Naive thymus-derived CD8-positive, alpha-beta T cell (primary cell): ENCODE data around the gene ARID5B. TPM values are rescaled to one million over a fixed set of nuclear protein-coding genes. Genes with fewer than 3 reads are reported as not detected.

Experiments
- ATAC-seq, 2 donors: fragments of 150-1000 bp; cut with Tn5 transposase in 1 of 2; sonication (Bioruptor Pico), chemical (Tn5 transposase) in 1 of 2; 1 replicate in 1 of 2; 2 replicates in 1 of 2; pipeline ENCODE4 v1.10.0; 2021; ENCODE audit warnings: mild to moderate bottlenecking in 2 of 2, moderate library complexity in 2 of 2
- POLR2A ChIA-PET: fragments of 350-600 bp; sonication (Branson Sonifier 250); formaldehyde crosslinking; loops from one replicate; lab custom pipeline; 2021; ENCODE audit warnings: antibody characterized with exemption; lab: Charles Lee
- DNase-seq, 10 donors: peaks; one replicate each; pipeline versions ENCODE4 v3.0.0 to v3.0.0-alpha.2; 2020 to 2022
- H3K27ac Mint-ChIP-seq, 10 donors: one replicate each; pipeline ENCODE4 v1.8.0; 2020 to 2022; ENCODE audit warnings: mild to moderate bottlenecking in 10 of 10, mixed read lengths in 10 of 10, moderate library complexity in 4 of 10, inconsistent platforms in 1 of 10
- H3K27me3 Mint-ChIP-seq, 5 donors: one replicate each; pipeline ENCODE4 v1.8.0; 2021 to 2022; ENCODE audit warnings: mixed read lengths in 5 of 5
- H3K36me3 Mint-ChIP-seq, 3 donors: one replicate each; pipeline ENCODE4 v1.8.0; 2020 to 2022; ENCODE audit warnings: mixed read lengths in 3 of 3, mild to moderate bottlenecking in 2 of 3, inconsistent platforms in 1 of 3
- H3K4me1 Mint-ChIP-seq, 4 donors: one replicate each; pipeline ENCODE4 v1.8.0; 2021 to 2022; ENCODE audit warnings: mixed read lengths in 4 of 4
- H3K4me3 Mint-ChIP-seq, 10 donors: one replicate each; pipeline ENCODE4 v1.8.0; 2020 to 2022; ENCODE audit warnings: mild to moderate bottlenecking in 10 of 10, mixed read lengths in 10 of 10, moderate library complexity in 6 of 10, inconsistent platforms in 1 of 10
- H3K9me3 Mint-ChIP-seq, 9 donors: one replicate each; pipeline ENCODE4 v1.8.0; 2020 to 2022; ENCODE audit warnings: mixed read lengths in 9 of 9, mild to moderate bottlenecking in 3 of 9, inconsistent platforms in 1 of 9, moderate library complexity in 1 of 9
- polyA plus RNA-seq, 3 donors: library from polyadenylated mRNA; unstranded; fragments of 300-500 nt; fragmentation: Illumina TruSeq; gene quantifications; one replicate each; pipeline ENCODE4 v1.2.3, GENCODE V29; 2021
- total RNA-seq, 8 experiments: library from RNA in 2 of 8; stranded (reverse) in 2 of 8; gene quantifications; one replicate each; pipeline ENCODE4 v1.2.3 and lab custom pipeline; 2021 to 2026

The ARID5B gene
- total and polyA plus RNA-seq, 5 experiments from 2014 or later, result 9.6 to 22.5 (median 12.6) TPM

DNA sequence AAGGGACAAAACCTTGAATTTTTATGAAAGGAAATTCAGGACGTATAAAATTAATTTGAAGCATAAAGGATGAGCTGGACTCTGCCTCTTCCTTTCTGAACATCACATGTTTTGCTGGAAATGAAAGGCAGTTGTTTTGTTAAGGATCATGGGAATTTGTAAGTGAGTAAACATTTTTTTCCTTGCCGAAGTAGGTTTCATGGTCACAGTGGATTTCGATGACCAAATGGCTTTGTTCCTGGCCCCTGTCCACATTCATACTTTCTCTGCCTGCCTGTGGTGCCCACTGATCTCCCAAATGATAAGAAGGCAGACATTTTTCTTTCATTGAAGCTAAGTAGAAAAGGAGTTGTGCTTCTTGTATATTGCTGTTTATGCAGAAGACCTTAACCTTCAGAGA, 104.2 kb downstream of the ARID5B start:
- Mint-ChIP-seq H3K27me3 (no peaks in the 10 kb centered on the region), H3K27ac (peak overlapping the region in 2 of 10 donors; percentile 17 to 72), H3K4me3 (no peak overlapping the region), H3K4me1 (peaks cover 3 to 86% (median 16%) of the 10 kb centered on the region in 4 donors), H3K36me3 (peaks cover 10 to 40% (median 26%) of the 10 kb centered on the region in 3 donors), H3K9me3 (no peaks in the 10 kb centered on the region)
- ATAC-seq (no peak), DNase-seq (no peak)
- POLR2A ChIA-PET, result no interaction called here

- no peaks in the 10 kb centered on the region for H3K9me3 Mint-ChIP-seq
- ATAC-seq, result no peak
- POLR2A ChIA-PET, result no interaction called here
- no peak overlapping the region for H3K4me3 Mint-ChIP-seq
- H3K27ac Mint-ChIP-seq, result peak overlapping the region in 1 of 10 donors; percentile 15
- H3K27me3 Mint-ChIP-seq, result no peaks in the 10 kb centered on the region
- peaks cover 11 to 38% (median 29%) of the 10 kb centered on the region in 3 donors for H3K36me3 Mint-ChIP-seq
- peaks cover 5 to 85% (median 12%) of the 10 kb centered on the region in 4 donors for H3K4me1 Mint-ChIP-seq
- DNase-seq, result no peak
Measured at GRCh38 chr10:62007145-62007544, 105.6 kb downstream of the ARID5B start.

DNA sequence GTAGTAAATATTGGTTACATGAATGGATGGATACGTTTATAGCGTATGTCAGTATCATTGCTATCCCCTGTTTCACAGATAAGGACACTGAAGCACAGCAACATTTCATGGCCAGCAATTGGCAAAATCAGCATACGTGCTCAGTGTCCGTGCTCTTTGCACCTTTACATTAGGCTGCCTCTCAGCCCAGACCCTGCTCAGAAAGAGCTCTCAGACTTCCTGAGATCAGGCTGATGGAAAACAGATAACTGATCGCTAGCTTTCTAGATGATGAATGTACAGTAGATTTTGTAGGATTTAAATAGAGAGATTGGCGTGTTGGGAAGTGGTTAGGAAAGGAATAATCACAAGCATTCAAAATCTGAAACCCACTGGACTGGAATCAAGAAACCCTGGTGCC, 106.7 kb downstream of the ARID5B start:
- H3K27ac Mint-ChIP-seq, result no peak overlapping the region
- H3K36me3 Mint-ChIP-seq, result peaks cover 13 to 34% (median 31%) of the 10 kb centered on the region in 3 donors
- H3K4me3 Mint-ChIP-seq, result no peak overlapping the region
- no peaks in the 10 kb centered on the region for H3K27me3 Mint-ChIP-seq
- no peaks in the 10 kb centered on the region for H3K9me3 Mint-ChIP-seq
- ATAC-seq (no peak), DNase-seq (no peak)
- H3K4me1 Mint-ChIP-seq, result peaks cover 2 to 83% (median 12%) of the 10 kb centered on the region in 4 donors
- POLR2A ChIA-PET, result no interaction called here

GRCh38 chr10:62008946-62009345, 107.4 kb downstream of the ARID5B start:
- H3K4me1 Mint-ChIP-seq, result peaks cover 2 to 76% (median 12%) of the 10 kb centered on the region in 4 donors
- POLR2A ChIA-PET, result no interaction called here
- H3K4me3 Mint-ChIP-seq, result no peak overlapping the region
- no peaks in the 10 kb centered on the region for H3K27me3 Mint-ChIP-seq
- H3K9me3 Mint-ChIP-seq, result no peaks in the 10 kb centered on the region
- DNase-seq (no peak), ATAC-seq (no peak)
- H3K27ac Mint-ChIP-seq, result peak overlapping the region in 2 of 10 donors; percentile 16 to 66
- H3K36me3 Mint-ChIP-seq, result peaks cover 13 to 36% (median 34%) of the 10 kb centered on the region in 3 donors

- Mint-ChIP-seq H3K36me3 (peaks cover 12 to 33% (median 31%) of the 10 kb centered on the region in 3 donors), H3K27me3 (no peaks in the 10 kb centered on the region), H3K4me3 (no peak overlapping the region), H3K4me1 (peaks cover under 1 to 69% (median 6%) of the 10 kb centered on the region in 4 donors), H3K27ac (no peak overlapping the region), H3K9me3 (no peaks in the 10 kb centered on the region)
- POLR2A ChIA-PET, result no interaction called here
- ATAC-seq (no peak), DNase-seq (no peak)
Measured at GRCh38 chr10:62010366-62010765, 108.9 kb downstream of the ARID5B start.

DNA sequence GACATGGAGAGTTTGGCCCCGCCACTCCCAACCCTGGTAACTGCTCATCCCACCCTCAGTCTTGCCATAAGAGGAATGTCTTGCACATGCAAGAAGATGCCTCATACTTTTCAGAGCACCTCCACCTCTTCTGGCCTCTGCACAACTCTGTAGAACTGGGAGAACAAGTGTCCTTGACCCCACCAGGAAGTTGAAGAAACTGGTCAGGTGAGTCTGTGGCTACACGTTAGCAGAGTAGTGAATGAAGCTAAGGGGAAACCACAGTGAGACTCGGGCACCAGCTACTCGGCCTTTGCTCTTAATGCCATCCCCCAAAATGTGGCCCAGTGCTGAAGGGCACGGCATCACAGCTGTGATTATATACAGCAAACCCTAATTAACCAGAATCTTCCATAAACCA, 110.1 kb downstream of the ARID5B start:
- H3K27me3 Mint-ChIP-seq, result no peaks in the 10 kb centered on the region
- no peak for DNase-seq
- POLR2A ChIA-PET, result no interaction called here
- peak overlapping the region in 1 of 10 donors; percentile 11 for H3K27ac Mint-ChIP-seq
- H3K4me3 Mint-ChIP-seq, result no peak overlapping the region
- no peaks in the 10 kb centered on the region for H3K9me3 Mint-ChIP-seq
- peaks cover 0 to 68% (median 2%) of the 10 kb centered on the region in 4 donors for H3K4me1 Mint-ChIP-seq
- no peak for ATAC-seq
- H3K36me3 Mint-ChIP-seq, result peaks cover 6 to 25% (median 24%) of the 10 kb centered on the region in 3 donors

GRCh38 chr10:62012318-62012717, 110.8 kb downstream of the ARID5B start:
- no peak for DNase-seq
- Mint-ChIP-seq H3K27me3 (no peaks in the 10 kb centered on the region), H3K27ac (peak overlapping the region in 1 of 10 donors; percentile 58), H3K4me3 (no peak overlapping the region), H3K9me3 (no peaks in the 10 kb centered on the region), H3K4me1 (peaks cover 0 to 67% (median 2%) of the 10 kb centered on the region in 4 donors), H3K36me3 (peaks cover 6 to 25% (median 17%) of the 10 kb centered on the region in 3 donors)
- POLR2A ChIA-PET, result no interaction called here
- no peak for ATAC-seq

DNA sequence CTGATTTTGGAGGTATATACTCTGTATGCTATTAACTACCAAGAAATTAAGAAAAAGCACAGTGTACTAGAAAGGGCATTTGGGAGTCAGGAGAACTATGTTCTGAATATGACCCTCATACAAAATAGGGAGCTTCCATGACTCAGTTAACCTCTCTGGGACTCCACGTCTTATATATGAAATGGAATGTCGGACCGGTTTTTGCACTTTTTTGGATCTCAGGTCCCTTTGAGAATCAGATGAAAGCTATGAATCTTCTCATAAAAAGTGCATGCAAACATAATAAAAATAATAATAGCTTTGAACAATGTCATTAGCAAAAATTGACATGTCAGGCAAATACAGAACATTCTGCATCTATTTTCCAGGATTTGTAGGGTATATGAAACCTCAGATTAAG, 113.0 kb downstream of the ARID5B start:
- H3K27me3 Mint-ChIP-seq, result no peaks in the 10 kb centered on the region
- H3K9me3 Mint-ChIP-seq, result no peaks in the 10 kb centered on the region
- POLR2A ChIA-PET, result no interaction called here
- H3K4me1 Mint-ChIP-seq, result peaks cover 0 to 68% (median 3%) of the 10 kb centered on the region in 4 donors
- H3K36me3 Mint-ChIP-seq, result peaks cover 6 to 32% (median 17%) of the 10 kb centered on the region in 3 donors
- DNase-seq, result no peak
- H3K4me3 Mint-ChIP-seq, result no peak overlapping the region
- no peak for ATAC-seq
- H3K27ac Mint-ChIP-seq, result peak overlapping the region in 1 of 10 donors; percentile 9

DNA sequence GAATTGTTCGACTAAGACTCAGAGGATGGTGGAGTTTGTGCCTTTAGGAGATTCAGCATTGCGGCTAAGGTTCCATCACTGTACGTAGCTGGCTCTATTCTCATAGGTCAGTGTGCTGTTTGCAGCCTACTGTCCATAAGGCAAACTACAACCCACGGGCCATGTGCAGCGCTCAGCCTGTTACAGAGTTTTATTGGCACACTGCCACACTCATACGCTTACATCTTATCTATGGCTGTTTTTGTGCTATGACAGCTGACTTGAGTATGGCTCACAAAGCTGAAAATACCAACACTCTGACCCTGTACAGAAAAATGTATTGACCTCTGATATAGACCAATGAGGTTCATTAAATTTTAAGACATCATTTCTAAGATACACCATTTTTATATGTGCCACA, 114.5 kb downstream of the ARID5B start:
- Mint-ChIP-seq H3K9me3 (no peaks in the 10 kb centered on the region), H3K27me3 (no peaks in the 10 kb centered on the region), H3K4me1 (peaks cover 2 to 66% (median 7%) of the 10 kb centered on the region in 4 donors), H3K36me3 (peaks cover 6 to 25% (median 15%) of the 10 kb centered on the region in 3 donors), H3K27ac (peak overlapping the region in 1 of 10 donors; percentile 75), H3K4me3 (no peak overlapping the region)
- POLR2A ChIA-PET, result no interaction called here
- DNase-seq (no peak), ATAC-seq (no peak)

DNA sequence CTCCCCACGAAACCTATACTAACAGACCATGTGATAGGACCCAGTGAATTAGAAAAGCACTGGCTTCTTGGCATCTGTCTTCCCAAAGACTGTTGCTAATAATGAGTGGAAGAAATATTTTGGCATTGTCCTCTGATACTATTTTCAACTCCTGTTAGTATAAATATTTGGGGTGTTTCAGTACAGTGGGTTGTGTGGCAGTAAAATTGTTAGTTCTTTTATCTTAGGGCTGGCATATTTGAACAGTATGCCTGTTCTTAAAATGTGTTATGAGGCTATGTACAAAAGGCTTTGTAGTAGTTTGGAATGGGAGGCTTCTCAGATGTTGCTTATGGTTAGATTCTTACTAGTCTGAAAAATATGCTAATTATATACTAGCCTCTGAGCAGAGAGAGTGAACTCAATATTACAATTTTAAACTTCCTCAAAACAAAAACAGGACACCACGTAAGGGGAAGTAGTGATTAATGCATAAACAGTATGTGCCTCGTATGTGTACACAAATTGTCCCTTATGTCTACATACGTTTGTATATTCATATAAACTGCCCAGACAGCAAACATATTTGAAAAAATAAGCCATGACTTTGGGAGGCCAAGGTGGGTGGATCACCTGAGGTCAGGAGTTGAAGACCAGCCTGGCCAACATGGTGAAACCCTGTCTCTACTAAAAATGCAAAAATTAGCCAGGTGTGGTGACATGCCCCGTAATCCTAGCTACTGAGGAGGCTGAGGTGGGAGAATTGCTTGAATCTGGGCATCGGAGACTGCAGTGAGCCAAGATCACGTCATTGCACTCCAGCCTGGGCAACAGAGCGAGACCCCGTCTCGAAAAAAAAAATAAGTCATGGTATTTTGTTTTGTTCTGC, 115.4 kb downstream of the ARID5B start:
- Mint-ChIP-seq H3K27me3 (no peaks in the 10 kb centered on the region), H3K4me1 (peaks cover 2 to 67% (median 7%) of the 10 kb centered on the region in 4 donors), H3K36me3 (peaks cover 5 to 20% (median 8%) of the 10 kb centered on the region in 3 donors), H3K9me3 (no peaks in the 10 kb centered on the region), H3K4me3 (peak overlapping the region in 1 of 10 donors; percentile 43), H3K27ac (peak overlapping the region in 2 of 10 donors; percentile 58 to 75)
- ATAC-seq (peak in 1 of 2 donors; percentile 58), DNase-seq (no peak)
- POLR2A ChIA-PET, result interaction anchor here (0.6 to 0.7 kb wide), 2 partner anchors 31 to 64 kb away, joined by 3 to 4 read pairs; no protein-coding TSS in a partner anchor

DNA sequence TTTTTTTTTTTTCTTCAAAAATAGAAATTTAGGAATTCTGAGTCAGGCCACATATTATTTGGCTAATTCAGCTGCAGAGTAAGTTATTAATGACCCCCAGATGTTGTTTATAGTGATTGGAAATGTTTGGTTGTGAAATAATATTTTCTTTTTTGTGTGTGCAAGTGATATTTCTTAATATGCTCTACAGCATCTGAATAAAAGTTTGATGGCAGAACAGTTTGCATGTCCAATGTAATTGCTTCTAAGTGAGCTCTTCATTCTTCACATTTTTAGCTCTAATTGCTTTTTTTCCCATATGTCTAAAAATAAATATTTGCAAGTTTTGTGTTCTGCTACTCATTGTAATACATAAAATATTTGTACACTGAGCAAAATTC, 116.0 kb downstream of the ARID5B start:
- Mint-ChIP-seq H3K27ac (peak overlapping the region in 2 of 10 donors; percentile 46 to 75), H3K9me3 (no peaks in the 10 kb centered on the region), H3K4me3 (no peak overlapping the region), H3K27me3 (no peaks in the 10 kb centered on the region), H3K36me3 (peaks cover 0 to 14% (median 4%) of the 10 kb centered on the region in 3 donors), H3K4me1 (peaks cover 2 to 67% (median 8%) of the 10 kb centered on the region in 4 donors)
- ATAC-seq, result no peak
- no peak for DNase-seq
- POLR2A ChIA-PET, result interaction anchor here (0.6 to 0.7 kb wide), 2 partner anchors 32 to 64 kb away, joined by 3 to 4 read pairs; no protein-coding TSS in a partner anchor

DNA sequence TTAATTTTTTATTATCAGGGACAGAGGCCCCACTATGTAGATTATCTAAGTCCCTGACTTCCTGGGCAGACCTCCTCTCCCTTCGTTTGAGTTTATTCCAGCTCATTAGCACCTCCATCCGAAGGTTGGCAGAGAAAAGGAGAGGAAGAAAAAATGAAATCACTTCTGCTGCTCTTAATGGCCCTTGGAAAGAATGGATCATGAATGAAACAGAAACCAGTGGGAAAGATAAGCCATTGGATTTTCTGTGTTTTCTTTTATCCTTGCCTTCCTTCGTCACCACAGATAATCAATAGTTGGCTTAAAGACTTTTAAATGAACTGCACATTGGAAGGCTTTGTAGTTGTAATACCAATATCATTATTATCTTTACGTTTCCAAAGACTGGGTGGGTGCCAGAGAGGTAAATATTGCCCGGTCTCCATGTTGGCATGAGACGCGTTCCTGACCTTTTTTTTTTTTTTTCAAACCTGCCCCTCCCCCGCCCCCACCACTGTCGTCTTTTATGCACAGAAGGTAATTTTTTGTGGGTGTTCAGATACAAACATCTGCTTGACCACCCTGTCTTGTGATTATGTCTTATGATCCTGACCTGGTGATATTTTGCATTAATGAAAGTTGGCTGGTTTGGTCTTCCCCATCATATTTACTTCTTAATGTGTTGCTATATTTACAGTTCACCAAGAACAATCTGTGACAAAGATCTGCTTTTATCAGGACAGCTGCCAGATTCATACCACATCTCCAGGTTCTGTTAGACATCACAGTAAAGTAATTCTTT, 116.8 kb downstream of the ARID5B start:
- Mint-ChIP-seq H3K27ac (peak overlapping the region in 1 of 10 donors; percentile 75), H3K4me1 (peaks cover 6 to 76% (median 12%) of the 10 kb centered on the region in 4 donors), H3K9me3 (no peaks in the 10 kb centered on the region), H3K4me3 (peak overlapping the region in 1 of 10 donors; percentile 11), H3K27me3 (no peaks in the 10 kb centered on the region), H3K36me3 (peaks cover 0 to 14% (median 5%) of the 10 kb centered on the region in 3 donors)
- ATAC-seq, result no peak
- DNase-seq, result no peak
- POLR2A ChIA-PET, result no interaction called here
